ENCODE data around the gene EXPH5.

The EXPH5 gene

GRCh38 chr11:108601150-108601549 lies 7.6 kb upstream of the EXPH5 start:
- H3K27me3 ChIP-seq (replicated peaks) = no peaks in the 10 kb centered on the region
- no peak for DNase-seq
- H3K27ac ChIP-seq = no peak overlapping the region
- no peaks in the 10 kb centered on the region for H3K36me3 ChIP-seq (replicated peaks)
- in situ Hi-C loops (cut with HindIII; ENCODE audit: low pct_ligation_motif_present, low sequenced_read_pairs) = no loop called here
- H3K4me3 ChIP-seq (ENCODE audit: low read depth, low read length) = no peak overlapping the region
- no peak for TF ChIP-seq CTCF (IDR thresholded peaks at IDR 0.05; ENCODE audit: low read depth, low read length, missing control alignments)

GRCh38 chr11:108599978-108600377 lies 6.4 kb upstream of the EXPH5 start:
- TF ChIP-seq CTCF (IDR thresholded peaks at IDR 0.05; ENCODE audit: low read depth, low read length, missing control alignments) = no peak
- in situ Hi-C loops (cut with HindIII; ENCODE audit: low pct_ligation_motif_present, low sequenced_read_pairs) = no loop called here

GRCh38 chr11:108597736-108598355 lies 4.3 kb upstream of the EXPH5 start:
- H3K36me3 ChIP-seq (replicated peaks) = no peaks in the 10 kb centered on the region
- DNase-seq = no peak
- H3K4me3 ChIP-seq (ENCODE audit: low read depth, low read length) = no peak overlapping the region
- in situ Hi-C loops (cut with HindIII; ENCODE audit: low pct_ligation_motif_present, low sequenced_read_pairs) = no loop called here
- H3K27me3 ChIP-seq (replicated peaks) = no peaks in the 10 kb centered on the region
- no peak for TF ChIP-seq CTCF (IDR thresholded peaks at IDR 0.05; ENCODE audit: low read depth, low read length, missing control alignments)
- no peak overlapping the region for H3K27ac ChIP-seq

More at GRCh38 chr11:108599978-108600377, 6.4 kb upstream of the EXPH5 start:
- Histone ChIP-seq H3K27ac (no peak overlapping the region), H3K27me3 (replicated peaks) (no peaks in the 10 kb centered on the region), H3K36me3 (replicated peaks) (no peaks in the 10 kb centered on the region), H3K4me3 (ENCODE audit: low read depth, low read length) (no peak overlapping the region)
- no peak for DNase-seq

- no peak for DNase-seq
- peaks cover 1% of the 10 kb centered on the region for H3K27me3 ChIP-seq (replicated peaks)
- no peak overlapping the region for H3K27ac ChIP-seq
- no peak for TF ChIP-seq CTCF (IDR thresholded peaks at IDR 0.05; ENCODE audit: low read depth, low read length, missing control alignments)
- no peaks in the 10 kb centered on the region for H3K36me3 ChIP-seq (replicated peaks)
- in situ Hi-C loops (cut with HindIII; ENCODE audit: low pct_ligation_motif_present, low sequenced_read_pairs) = no loop called here
- no peak overlapping the region for H3K4me3 ChIP-seq (ENCODE audit: low read depth, low read length)
Measured at GRCh38 chr11:108596701-108597100, 3.1 kb upstream of the EXPH5 start.

- H3K27me3 ChIP-seq (replicated peaks) = peaks cover 1% of the 10 kb centered on the region
- in situ Hi-C loops (cut with HindIII; ENCODE audit: low pct_ligation_motif_present, low sequenced_read_pairs) = no loop called here
- no peak overlapping the region for H3K27ac ChIP-seq
- H3K4me3 ChIP-seq (ENCODE audit: low read depth, low read length) = peak overlapping the region; percentile 69
- no peaks in the 10 kb centered on the region for H3K36me3 ChIP-seq (replicated peaks)
- TF ChIP-seq CTCF (IDR thresholded peaks at IDR 0.05; ENCODE audit: low read depth, low read length, missing control alignments) = no peak
- DNase-seq = no peak
Measured at GRCh38 chr11:108593923-108594434, 411 bp upstream of the EXPH5 start.

Data from brain microvascular endothelial cell (primary cell).